Measurements from ENCODE around the gene MARCKS. TPM values are rescaled to one million over a fixed set of nuclear protein-coding genes. Genes with fewer than 3 reads are reported as not detected.

MARCKS gene
- total and polyA plus RNA-seq, 2 of the 13 experiments (the other 11 are each of a cell fraction or from before 2014, with no cell fraction given): 30.5 to 39.5 TPM

DNA sequence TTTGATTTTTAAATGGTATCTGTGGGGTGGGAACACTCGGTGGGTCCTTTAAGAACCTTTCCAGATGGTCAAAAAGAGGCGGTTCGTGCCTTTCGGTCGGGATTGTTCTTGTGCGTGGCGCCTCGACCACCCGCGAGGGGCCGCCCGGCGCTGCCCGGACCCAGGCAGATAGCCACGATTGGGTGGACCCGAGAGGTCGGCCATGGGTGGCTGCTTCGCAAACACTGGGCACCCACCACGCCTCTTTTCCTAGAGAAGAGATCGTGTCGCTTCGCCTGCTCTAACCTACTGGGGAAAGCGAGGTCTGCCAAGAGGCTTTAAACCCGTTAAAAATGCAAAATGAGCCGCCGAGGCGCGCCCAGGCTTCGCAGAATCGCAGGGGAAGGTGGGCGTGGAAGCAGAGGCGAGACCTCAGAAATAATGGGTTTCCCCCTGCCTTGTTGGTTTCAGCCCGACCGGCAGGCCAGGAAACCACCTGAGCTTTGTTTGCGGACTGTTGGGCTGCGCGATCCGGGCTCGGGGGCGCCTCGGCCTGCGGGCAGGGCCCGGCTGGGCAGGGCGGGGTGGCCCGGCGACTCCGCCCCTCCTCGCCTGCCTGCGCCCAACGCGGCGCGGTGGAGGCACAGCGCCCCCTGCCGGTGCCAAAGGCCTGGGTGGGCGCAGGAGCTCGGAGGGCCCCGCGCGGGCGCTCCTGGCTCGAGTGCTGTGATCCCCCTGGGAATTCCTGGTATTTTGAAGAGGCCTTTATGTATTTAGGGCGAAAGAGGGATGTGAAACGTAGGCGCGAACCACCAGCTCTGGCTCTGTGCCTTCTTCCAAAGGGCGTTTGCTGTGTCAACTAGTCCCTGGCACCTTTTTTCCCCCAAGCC is 1.6 kb downstream of the MARCKS start (continued):
- TF ChIP-seq, protein P1, sequence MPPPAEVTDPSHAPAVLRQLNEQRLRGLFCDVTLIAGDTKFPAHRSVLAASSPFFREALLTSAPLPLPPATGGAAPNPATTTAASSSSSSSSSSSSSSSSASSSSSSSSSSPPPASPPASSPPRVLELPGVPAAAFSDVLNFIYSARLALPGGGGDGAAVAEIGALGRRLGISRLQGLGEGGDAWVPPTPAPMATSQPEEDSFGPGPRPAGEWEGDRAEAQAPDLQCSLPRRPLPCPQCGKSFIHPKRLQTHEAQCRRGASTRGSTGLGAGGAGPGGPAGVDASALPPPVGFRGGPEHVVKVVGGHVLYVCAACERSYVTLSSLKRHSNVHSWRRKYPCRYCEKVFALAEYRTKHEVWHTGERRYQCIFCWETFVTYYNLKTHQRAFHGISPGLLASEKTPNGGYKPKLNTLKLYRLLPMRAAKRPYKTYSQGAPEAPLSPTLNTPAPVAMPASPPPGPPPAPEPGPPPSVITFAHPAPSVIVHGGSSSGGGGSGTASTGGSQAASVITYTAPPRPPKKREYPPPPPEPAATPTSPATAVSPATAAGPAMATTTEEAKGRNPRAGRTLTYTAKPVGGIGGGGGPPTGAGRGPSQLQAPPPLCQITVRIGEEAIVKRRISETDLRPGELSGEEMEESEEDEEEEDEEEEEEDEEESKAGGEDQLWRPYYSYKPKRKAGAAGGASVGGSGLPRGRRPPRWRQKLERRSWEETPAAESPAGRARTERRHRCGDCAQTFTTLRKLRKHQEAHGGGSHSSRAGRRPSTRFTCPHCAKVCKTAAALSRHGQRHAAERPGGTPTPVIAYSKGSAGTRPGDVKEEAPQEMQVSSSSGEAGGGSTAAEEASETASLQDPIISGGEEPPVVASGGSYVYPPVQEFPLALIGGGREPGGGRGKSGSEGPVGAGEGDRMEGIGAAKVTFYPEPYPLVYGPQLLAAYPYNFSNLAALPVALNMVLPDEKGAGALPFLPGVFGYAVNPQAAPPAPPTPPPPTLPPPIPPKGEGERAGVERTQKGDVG (CRISPR knock-in tag; IDR thresholded peaks at IDR 0.05; ENCODE audit: borderline replicate concordance): no peak; the same call in 1 of the 2 replicates
- TF ChIP-seq ZNF556 (CRISPR knock-in tag; IDR thresholded peaks at IDR 0.05; ENCODE audit: borderline replicate concordance) (no peak; the same call in 1 of the 2 replicates), PAWR (CRISPR knock-in tag; IDR thresholded peaks at IDR 0.05; ENCODE audit: borderline replicate concordance) (no peak), TBL1XR1 (IDR thresholded peaks at IDR 0.05; ENCODE audit: borderline replicate concordance, low read length, partially characterized antibody) (no peak), EZH2 (conservative IDR thresholded peaks at IDR 0.05; ENCODE audit: low read depth, low read length) (no peak), ZKSCAN8 (CRISPR knock-in tag; IDR thresholded peaks at IDR 0.05; ENCODE audit: borderline replicate concordance) (no peak), RARA (CRISPR knock-in tag; IDR thresholded peaks at IDR 0.05) (peak; percentile 36; the same call in 1 of the 2 replicates), SMARCC2 (IDR thresholded peaks at IDR 0.05) (no peak), HMG20B (CRISPR knock-in tag; conservative IDR thresholded peaks at IDR 0.05) (no peak), GTF3A (CRISPR knock-in tag; conservative IDR thresholded peaks at IDR 0.05) (no peak)
- TF ChIP-seq, protein P2, sequence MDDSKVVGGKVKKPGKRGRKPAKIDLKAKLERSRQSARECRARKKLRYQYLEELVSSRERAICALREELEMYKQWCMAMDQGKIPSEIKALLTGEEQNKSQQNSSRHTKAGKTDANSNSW (CRISPR knock-in tag; IDR thresholded peaks at IDR 0.05; ENCODE audit: borderline replicate concordance): no peak
- TF ChIP-seq, protein P3, sequence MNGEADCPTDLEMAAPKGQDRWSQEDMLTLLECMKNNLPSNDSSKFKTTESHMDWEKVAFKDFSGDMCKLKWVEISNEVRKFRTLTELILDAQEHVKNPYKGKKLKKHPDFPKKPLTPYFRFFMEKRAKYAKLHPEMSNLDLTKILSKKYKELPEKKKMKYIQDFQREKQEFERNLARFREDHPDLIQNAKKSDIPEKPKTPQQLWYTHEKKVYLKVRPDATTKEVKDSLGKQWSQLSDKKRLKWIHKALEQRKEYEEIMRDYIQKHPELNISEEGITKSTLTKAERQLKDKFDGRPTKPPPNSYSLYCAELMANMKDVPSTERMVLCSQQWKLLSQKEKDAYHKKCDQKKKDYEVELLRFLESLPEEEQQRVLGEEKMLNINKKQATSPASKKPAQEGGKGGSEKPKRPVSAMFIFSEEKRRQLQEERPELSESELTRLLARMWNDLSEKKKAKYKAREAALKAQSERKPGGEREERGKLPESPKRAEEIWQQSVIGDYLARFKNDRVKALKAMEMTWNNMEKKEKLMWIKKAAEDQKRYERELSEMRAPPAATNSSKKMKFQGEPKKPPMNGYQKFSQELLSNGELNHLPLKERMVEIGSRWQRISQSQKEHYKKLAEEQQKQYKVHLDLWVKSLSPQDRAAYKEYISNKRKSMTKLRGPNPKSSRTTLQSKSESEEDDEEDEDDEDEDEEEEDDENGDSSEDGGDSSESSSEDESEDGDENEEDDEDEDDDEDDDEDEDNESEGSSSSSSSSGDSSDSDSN (CRISPR knock-in tag; IDR thresholded peaks at IDR 0.05): peak; percentile 88
- TF ChIP-seq, protein P4, sequence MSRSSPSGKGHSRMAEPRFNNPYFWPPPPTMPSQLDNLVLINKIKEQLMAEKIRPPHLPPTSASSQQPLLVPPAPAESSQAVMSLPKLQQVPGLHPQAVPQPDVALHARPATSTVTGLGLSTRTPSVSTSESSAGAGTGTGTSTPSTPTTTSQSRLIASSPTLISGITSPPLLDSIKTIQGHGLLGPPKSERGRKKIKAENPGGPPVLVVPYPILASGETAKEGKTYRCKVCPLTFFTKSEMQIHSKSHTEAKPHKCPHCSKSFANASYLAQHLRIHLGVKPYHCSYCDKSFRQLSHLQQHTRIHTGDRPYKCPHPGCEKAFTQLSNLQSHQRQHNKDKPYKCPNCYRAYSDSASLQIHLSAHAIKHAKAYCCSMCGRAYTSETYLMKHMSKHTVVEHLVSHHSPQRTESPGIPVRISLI (CRISPR knock-in tag; IDR thresholded peaks at IDR 0.05; ENCODE audit: borderline replicate concordance): no peak
